H9 (cell line): ENCODE results near the gene TEX11. TPM values are rescaled to one million over a fixed set of nuclear protein-coding genes. Genes with fewer than 3 reads are reported as not detected.
"Not testable (repeated sequence)": the region's sequence is repeated elsewhere in the genome, so short reads cannot be mapped to it uniquely, and the experiment has no call there.

Experiments used
- DNase-seq: peaks from one replicate; pipeline ENCODE4 v3.0.0-alpha.2; 2017
- H2AFZ ChIP-seq: one replicate; pipeline ENCODE4 v1.6.1; 2013; ENCODE audit warnings: mild to moderate bottlenecking, low read length, control low read depth, moderate library complexity
- H2AK5ac ChIP-seq: 2 replicates; pipeline ENCODE4 v1.6.1; 2013; ENCODE audit warnings: low read length, control low read depth, mixed read lengths; ENCODE audit not compliant: insufficient read length
- H2BK120ac ChIP-seq: one replicate; pipeline ENCODE4 v1.6.1; 2013; ENCODE audit warnings: low read depth, mild to moderate bottlenecking, low read length, control low read depth, inconsistent platforms; ENCODE audit not compliant: poor library complexity, severe bottlenecking
- H2BK12ac ChIP-seq: 2 replicates; pipeline ENCODE4 v1.6.1; 2013; ENCODE audit warnings: low read length, control low read depth, mixed read lengths, low read depth; ENCODE audit not compliant: insufficient read length
- H2BK15ac ChIP-seq: 2 replicates; pipeline ENCODE4 v1.6.1; 2013; ENCODE audit warnings: low read depth, low read length, control low read depth
- H2BK20ac ChIP-seq: one replicate; pipeline ENCODE4 v1.6.1; 2013; ENCODE audit warnings: low read depth, mild to moderate bottlenecking, low read length, control low read depth, inconsistent platforms; ENCODE audit not compliant: poor library complexity, severe bottlenecking
- H2BK5ac ChIP-seq: 2 replicates; pipeline ENCODE4 v1.6.1; 2013; ENCODE audit warnings: low read length, control low read depth, mixed read lengths; ENCODE audit not compliant: insufficient read length
- H3K14ac ChIP-seq: 2 replicates; pipeline ENCODE4 v1.6.1; 2013; ENCODE audit warnings: low read length, control low read depth; ENCODE audit not compliant: insufficient read depth
- H3K18ac ChIP-seq: 2 replicates; pipeline ENCODE4 v1.6.1; 2013; ENCODE audit warnings: low read depth, mild to moderate bottlenecking, mixed read lengths, low read length, control low read depth; ENCODE audit not compliant: insufficient read length
- H3K23ac ChIP-seq: 2 replicates; pipeline ENCODE4 v1.6.1; 2013; ENCODE audit warnings: low read length, control low read depth, mixed read lengths, low read depth; ENCODE audit not compliant: insufficient read length
- H3K23me2 ChIP-seq: 2 replicates; pipeline ENCODE4 v1.6.1; 2013; ENCODE audit warnings: low read depth, mild to moderate bottlenecking, mixed read lengths, low read length, control low read depth; ENCODE audit not compliant: insufficient read length, poor library complexity, severe bottlenecking
- H3K27ac ChIP-seq: 2 replicates; pipeline ENCODE4 v1.5.1; 2013; ENCODE audit warnings: low read length, control low read depth, mixed read lengths, low read depth; ENCODE audit not compliant: insufficient read length
- H3K27me3 ChIP-seq: 2 replicates; pipeline ENCODE4 v1.6.1; 2013; ENCODE audit warnings: low read length, control low read depth, inconsistent platforms; ENCODE audit not compliant: insufficient read depth
- H3K4ac ChIP-seq: 2 replicates; pipeline ENCODE4 v1.6.1; 2013; ENCODE audit warnings: low read depth, mild to moderate bottlenecking, control low read depth, inconsistent platforms, low read length, moderate library complexity
- H3K4me1 ChIP-seq: 2 replicates; pipeline ENCODE4 v1.6.1; 2013; ENCODE audit warnings: low read length, control low read depth, inconsistent platforms; ENCODE audit not compliant: insufficient read depth
- H3K4me2 ChIP-seq: 2 replicates; pipeline ENCODE4 v1.6.1; 2013; ENCODE audit warnings: low read length, control low read depth, mixed read lengths; ENCODE audit not compliant: insufficient read length, insufficient read depth
- H3K56ac ChIP-seq: 2 replicates; pipeline ENCODE4 v1.6.1; 2013; ENCODE audit warnings: low read depth, mild to moderate bottlenecking, mixed read lengths, low read length, control low read depth; ENCODE audit not compliant: insufficient read length
- H3K79me1 ChIP-seq: 2 replicates; pipeline ENCODE4 v1.6.1; 2013; ENCODE audit warnings: low read depth, mild to moderate bottlenecking, moderate library complexity, low read length, control low read depth, inconsistent platforms; ENCODE audit not compliant: insufficient read depth, poor library complexity, severe bottlenecking
- H3K79me2 ChIP-seq: 2 replicates; pipeline ENCODE4 v1.6.1; 2013; ENCODE audit warnings: low read length, control low read depth, inconsistent platforms; ENCODE audit not compliant: insufficient read depth
- H3K9ac ChIP-seq: 2 replicates; pipeline ENCODE4 v1.6.1; 2013; ENCODE audit warnings: low read length, control low read depth, mixed read lengths; ENCODE audit not compliant: insufficient read length; ENCODE audit errors: extremely low read depth
- H3K9me3 ChIP-seq: one replicate; pipeline ENCODE4 v1.6.1; 2013; ENCODE audit warnings: low read depth, low read length, inconsistent platforms; ENCODE audit not compliant: control insufficient read depth
- H3T11ph ChIP-seq: one replicate; pipeline ENCODE4 v1.6.1; 2013; ENCODE audit warnings: mild to moderate bottlenecking, low read length, control low read depth, inconsistent platforms
- H4K20me1 ChIP-seq: one replicate; pipeline ENCODE4 v1.6.1; 2013; ENCODE audit not compliant: control insufficient read depth, insufficient read length, insufficient read depth
- H4K5ac ChIP-seq: 2 replicates; pipeline ENCODE4 v1.6.1; 2013; ENCODE audit warnings: low read depth, mild to moderate bottlenecking, mixed read lengths, low read length, control low read depth; ENCODE audit not compliant: insufficient read length
- H4K8ac ChIP-seq: replicated peaks from 2 replicates; pipeline ENCODE4 v1.6.1; 2013; ENCODE audit warnings: low read length, control low read depth, mixed read lengths, low read depth; ENCODE audit not compliant: insufficient read length
- H4K91ac ChIP-seq: 2 replicates; pipeline ENCODE4 v1.6.1; 2013; ENCODE audit warnings: low read depth, mild to moderate bottlenecking, moderate library complexity, mixed read lengths, low read length, control low read depth; ENCODE audit not compliant: insufficient read length
- H3K27ac Mint-ChIP-seq, 3 experiments: 2 replicates in 2 of 3; 3 replicates in 1 of 3; pipeline ENCODE4 v1.8.0; 2020 to 2021; ENCODE audit warnings: mixed read lengths in 3 of 3, mild to moderate bottlenecking in 1 of 3, moderate library complexity in 1 of 3
- H3K27me3 Mint-ChIP-seq: 2 replicates; pipeline ENCODE4 v1.8.0; 2021; ENCODE audit warnings: low read depth, mild to moderate bottlenecking, moderate library complexity, mixed read lengths
- H3K36me3 Mint-ChIP-seq, 3 experiments: 2 replicates in 2 of 3; 3 replicates in 1 of 3; pipeline ENCODE4 v1.8.0; 2020 to 2021; ENCODE audit warnings: low read depth in 3 of 3, mixed read lengths in 3 of 3; ENCODE audit not compliant: insufficient read depth in 1 of 3
- H3K4me1 Mint-ChIP-seq, 2 experiments: 2 replicates each; pipeline ENCODE4 v1.8.0; 2020; ENCODE audit warnings: mixed read lengths in 2 of 2
- H3K4me3 Mint-ChIP-seq, 2 experiments: 2 replicates in 1 of 2; 3 replicates in 1 of 2; pipeline ENCODE4 v1.8.0; 2020 to 2021; ENCODE audit warnings: mild to moderate bottlenecking in 2 of 2, mixed read lengths in 2 of 2, moderate library complexity in 1 of 2
- H3K9me3 Mint-ChIP-seq, 2 experiments: 2 replicates in 1 of 2; 3 replicates in 1 of 2; pipeline ENCODE4 v1.8.0; 2020; ENCODE audit warnings: mild to moderate bottlenecking in 2 of 2, mixed read lengths in 2 of 2, moderate library complexity in 1 of 2
- WGBS: extraction: QIAGEN DNeasy Blood & Tissue Kit; methylation state at CpG from one replicate; pipeline ENCODE4 v1.1.7; 2013; ENCODE audit warnings: missing lambda C conversion rate, low lambda C conversion rate, mixed read lengths; ENCODE audit not compliant: insufficient read length; ENCODE audit errors: extremely low coverage; 5-methylcytosine and 5-hydroxymethylcytosine counted together
- total RNA-seq: library from RNA; stranded (reverse); gene quantifications from 2 replicates; pipeline ENCODE4 v1.2.1, GENCODE V29; 2021
- TF ChIP-seq, protein P1 (sequence below): fragments of 200-600 bp; sonication (generic); conservative IDR thresholded peaks from 3 replicates; pipeline ENCODE4 v1.8.0; 2021; ENCODE audit warnings: antibody characterized with exemption, mild to moderate bottlenecking

TEX11 gene
- total RNA-seq, 1 experiment from 2014 or later, result 0.22 TPM

DNA sequence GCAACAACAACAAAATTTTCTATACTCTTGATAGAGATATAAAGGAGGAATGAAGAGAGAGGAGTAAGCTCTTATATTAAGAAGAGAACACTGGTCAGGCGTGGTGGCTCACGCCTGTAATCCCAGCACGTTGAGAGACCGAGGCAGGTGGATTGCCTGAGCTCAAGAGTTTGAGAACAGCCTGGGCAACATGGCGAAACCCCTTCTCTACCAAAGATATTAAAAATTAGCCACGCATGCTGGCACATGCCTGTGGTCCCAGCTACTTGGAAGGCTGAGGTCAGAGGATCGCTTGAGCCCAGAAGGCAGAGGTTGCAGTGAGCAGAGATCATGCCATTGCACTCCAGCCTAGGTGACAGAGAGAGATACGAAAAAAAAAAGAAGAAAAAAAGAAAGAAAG lies 102.4 kb downstream of the TEX11 start:
- H3K14ac ChIP-seq, result no peak overlapping the region
- Mint-ChIP-seq H3K36me3 (peaks cover 0 to 3% (median 0%) of the 10 kb centered on the region in 3 experiments; a peak in 2 of 7 replicates), H3K4me3 (no peak overlapping the region), H3K9me3 (peaks cover 30 to 43% of the 10 kb centered on the region in 2 experiments), H3K27me3 (no peaks in the 10 kb centered on the region), H3K27ac (no peak overlapping the region), H3K4me1 (no peaks in the 10 kb centered on the region)
- no peak overlapping the region for H3T11ph ChIP-seq
- H3K23me2 ChIP-seq, result no peaks in the 10 kb centered on the region
- TF ChIP-seq, protein P1, sequence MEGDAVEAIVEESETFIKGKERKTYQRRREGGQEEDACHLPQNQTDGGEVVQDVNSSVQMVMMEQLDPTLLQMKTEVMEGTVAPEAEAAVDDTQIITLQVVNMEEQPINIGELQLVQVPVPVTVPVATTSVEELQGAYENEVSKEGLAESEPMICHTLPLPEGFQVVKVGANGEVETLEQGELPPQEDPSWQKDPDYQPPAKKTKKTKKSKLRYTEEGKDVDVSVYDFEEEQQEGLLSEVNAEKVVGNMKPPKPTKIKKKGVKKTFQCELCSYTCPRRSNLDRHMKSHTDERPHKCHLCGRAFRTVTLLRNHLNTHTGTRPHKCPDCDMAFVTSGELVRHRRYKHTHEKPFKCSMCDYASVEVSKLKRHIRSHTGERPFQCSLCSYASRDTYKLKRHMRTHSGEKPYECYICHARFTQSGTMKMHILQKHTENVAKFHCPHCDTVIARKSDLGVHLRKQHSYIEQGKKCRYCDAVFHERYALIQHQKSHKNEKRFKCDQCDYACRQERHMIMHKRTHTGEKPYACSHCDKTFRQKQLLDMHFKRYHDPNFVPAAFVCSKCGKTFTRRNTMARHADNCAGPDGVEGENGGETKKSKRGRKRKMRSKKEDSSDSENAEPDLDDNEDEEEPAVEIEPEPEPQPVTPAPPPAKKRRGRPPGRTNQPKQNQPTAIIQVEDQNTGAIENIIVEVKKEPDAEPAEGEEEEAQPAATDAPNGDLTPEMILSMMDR, result no peak
- no peak overlapping the region for H3K56ac ChIP-seq
- H3K18ac ChIP-seq, result no peak overlapping the region
- H3K9ac ChIP-seq, result no peak overlapping the region
- no peak overlapping the region for H3K4me2 ChIP-seq
- H2BK20ac ChIP-seq, result no peak overlapping the region
- no peaks in the 10 kb centered on the region for H3K27me3 ChIP-seq
- no peak overlapping the region for H3K27ac ChIP-seq
- H2AFZ ChIP-seq, result no peak overlapping the region
- no peak overlapping the region for H2BK12ac ChIP-seq
- no peak overlapping the region for H4K91ac ChIP-seq
- H2BK120ac ChIP-seq, result no peak overlapping the region
- H3K23ac ChIP-seq, result no peak overlapping the region
- no peak overlapping the region for H2AK5ac ChIP-seq
- H3K4me1 ChIP-seq, result no peaks in the 10 kb centered on the region
- H3K79me1 ChIP-seq, result no peaks in the 10 kb centered on the region
- no peak overlapping the region for H2BK5ac ChIP-seq
- H3K79me2 ChIP-seq, result no peaks in the 10 kb centered on the region
- no CpG with 5 or more reads among the region's 8 CpGs for WGBS
- no peak overlapping the region for H4K5ac ChIP-seq
- no peak overlapping the region for H2BK15ac ChIP-seq
- no peaks in the 10 kb centered on the region for H4K20me1 ChIP-seq
- no peak overlapping the region for H3K4ac ChIP-seq
- H4K8ac ChIP-seq, result no peak overlapping the region
- H3K9me3 ChIP-seq, result peaks cover 4% of the 10 kb centered on the region
- DNase-seq, result no peak

DNA sequence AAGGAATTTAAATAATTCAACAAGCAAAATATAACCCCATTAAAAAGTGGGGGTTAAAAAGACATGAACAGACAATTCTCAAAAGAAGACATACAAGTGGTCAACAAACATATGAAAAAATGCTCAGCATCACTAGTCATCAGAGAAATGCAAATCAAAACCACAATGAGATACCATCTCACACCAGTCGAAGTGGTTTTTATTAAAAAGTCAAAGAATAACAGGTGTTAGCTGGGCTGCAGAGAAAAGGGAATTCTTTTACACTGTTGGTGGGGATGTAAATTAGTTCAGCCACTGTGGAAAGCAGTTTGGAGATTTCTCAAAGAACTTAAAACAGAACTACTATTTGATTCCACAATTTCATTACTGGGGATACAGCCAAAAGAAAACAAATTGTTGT lies 111.8 kb downstream of the TEX11 start:
- not testable (repeated sequence) for H3K4me3 Mint-ChIP-seq, H3K23ac ChIP-seq, H4K8ac ChIP-seq, H3T11ph ChIP-seq, H2BK5ac ChIP-seq, H3K79me2 ChIP-seq, H3K79me1 ChIP-seq, DNase-seq, H3K18ac ChIP-seq, H3K27ac Mint-ChIP-seq, H3K9ac ChIP-seq, H3K4me1 Mint-ChIP-seq, H4K5ac ChIP-seq, H3K4me2 ChIP-seq, H2BK120ac ChIP-seq, H3K23me2 ChIP-seq, H4K20me1 ChIP-seq, H3K4me1 ChIP-seq, H2BK12ac ChIP-seq, H2BK20ac ChIP-seq, H3K27me3 Mint-ChIP-seq, H3K14ac ChIP-seq, H3K36me3 Mint-ChIP-seq, H2AK5ac ChIP-seq, H2BK15ac ChIP-seq, H3K27ac ChIP-seq, H3K4ac ChIP-seq, H3K56ac ChIP-seq, H2AFZ ChIP-seq, H3K27me3 ChIP-seq, H4K91ac ChIP-seq
- WGBS, result no CpG with 5 or more reads among the region's 1 CpG
- H3K9me3 Mint-ChIP-seq, result peaks cover 48 to 69% of the 10 kb centered on the region in 2 experiments
- peaks cover 12% of the 10 kb centered on the region for H3K9me3 ChIP-seq
